ENCODE data around the gene SVOP.

DNA sequence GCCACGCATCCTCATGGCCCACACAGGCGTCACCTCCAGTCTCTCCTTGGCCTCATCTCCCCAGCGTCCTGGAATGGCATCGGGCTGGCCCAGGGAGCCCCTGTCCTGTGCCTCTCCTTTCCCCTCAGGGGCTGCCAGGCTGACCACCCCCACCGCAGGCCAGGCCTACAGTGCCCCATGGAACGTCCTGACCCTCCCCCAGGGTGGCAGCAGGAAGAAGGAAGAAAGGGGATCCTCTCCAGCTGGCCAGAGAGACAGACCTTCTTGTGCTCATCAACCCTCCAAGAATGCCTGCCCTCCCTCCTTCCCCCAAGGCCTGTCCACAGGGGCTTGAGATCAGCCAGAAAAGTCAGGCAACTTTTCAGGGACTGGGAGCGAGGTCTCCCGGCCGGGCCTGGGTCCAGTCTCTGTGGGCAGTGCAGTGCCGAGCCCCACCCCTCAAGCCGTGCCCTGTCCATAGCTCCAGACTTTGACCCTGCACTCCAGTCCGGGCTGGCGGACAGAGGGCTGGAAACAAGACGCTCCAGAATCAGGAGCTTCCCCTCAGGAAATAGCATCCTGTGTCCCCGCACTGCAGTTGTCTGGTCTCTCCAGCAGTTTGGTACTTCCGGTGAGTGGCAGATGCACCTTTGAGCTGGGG is 141.1 kb downstream of the SVOP start, which contains the start of gene DAO:
- TF ChIP-seq, protein P1, sequence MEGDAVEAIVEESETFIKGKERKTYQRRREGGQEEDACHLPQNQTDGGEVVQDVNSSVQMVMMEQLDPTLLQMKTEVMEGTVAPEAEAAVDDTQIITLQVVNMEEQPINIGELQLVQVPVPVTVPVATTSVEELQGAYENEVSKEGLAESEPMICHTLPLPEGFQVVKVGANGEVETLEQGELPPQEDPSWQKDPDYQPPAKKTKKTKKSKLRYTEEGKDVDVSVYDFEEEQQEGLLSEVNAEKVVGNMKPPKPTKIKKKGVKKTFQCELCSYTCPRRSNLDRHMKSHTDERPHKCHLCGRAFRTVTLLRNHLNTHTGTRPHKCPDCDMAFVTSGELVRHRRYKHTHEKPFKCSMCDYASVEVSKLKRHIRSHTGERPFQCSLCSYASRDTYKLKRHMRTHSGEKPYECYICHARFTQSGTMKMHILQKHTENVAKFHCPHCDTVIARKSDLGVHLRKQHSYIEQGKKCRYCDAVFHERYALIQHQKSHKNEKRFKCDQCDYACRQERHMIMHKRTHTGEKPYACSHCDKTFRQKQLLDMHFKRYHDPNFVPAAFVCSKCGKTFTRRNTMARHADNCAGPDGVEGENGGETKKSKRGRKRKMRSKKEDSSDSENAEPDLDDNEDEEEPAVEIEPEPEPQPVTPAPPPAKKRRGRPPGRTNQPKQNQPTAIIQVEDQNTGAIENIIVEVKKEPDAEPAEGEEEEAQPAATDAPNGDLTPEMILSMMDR (IDR thresholded peaks at IDR 0.05) = no peak
- TF ChIP-seq POLR2A (IDR thresholded peaks at IDR 0.05) = no peak
